Subcutaneous abdominal adipose tissue (tissue), 5 donors: ENCODE results near the gene SMARCD2.

Experiments used
- H3K27ac ChIP-seq: one replicate; pipeline ENCODE4 v1.7.0; 2013; ENCODE audit warnings: low read depth, mild to moderate bottlenecking, inconsistent platforms, low read length, moderate library complexity
- H3K27me3 ChIP-seq, 5 donors: one replicate each; pipeline ENCODE4 v1.7.0; 2013; ENCODE audit warnings: low read length in 5 of 5, inconsistent platforms in 1 of 5; ENCODE audit not compliant: control insufficient read depth in 5 of 5, insufficient read depth in 4 of 5
- H3K36me3 ChIP-seq, 5 donors: one replicate each; pipeline ENCODE4 v1.7.0; 2013; ENCODE audit warnings: low read length in 5 of 5; ENCODE audit not compliant: control insufficient read depth in 5 of 5, insufficient read depth in 5 of 5
- H3K4me1 ChIP-seq, 5 donors: one replicate each; pipeline ENCODE4 v1.7.0; 2013; ENCODE audit warnings: low read length in 5 of 5, mild to moderate bottlenecking in 3 of 5, moderate library complexity in 1 of 5; ENCODE audit not compliant: control insufficient read depth in 5 of 5, insufficient read depth in 5 of 5
- H3K4me3 ChIP-seq, 5 donors: one replicate each; pipeline ENCODE4 v1.7.0; 2013; ENCODE audit warnings: low read length in 5 of 5, low read depth in 1 of 5
- H3K9ac ChIP-seq, 5 donors: one replicate each; pipeline ENCODE4 v1.7.0; 2013; ENCODE audit warnings: low read length in 5 of 5, mild to moderate bottlenecking in 4 of 5, moderate library complexity in 3 of 5
- H3K9me3 ChIP-seq, 5 donors: one replicate each; pipeline ENCODE4 v1.7.0; 2013; ENCODE audit warnings: low read length in 5 of 5; ENCODE audit not compliant: control insufficient read depth in 5 of 5
- donor health status: healthy.
- donor health status: healthy.
- donor health status: healthy.
- donor health status: healthy.
- donor health status: healthy.

Gene SMARCD2

GRCh38 chr17:63833026-63833740, 9.3 kb downstream of the SMARCD2 start:
- H3K4me1 ChIP-seq = peaks cover 8 to 36% (median 22%) of the 10 kb centered on the region in 5 donors
- H3K36me3 ChIP-seq = peaks cover 0 to 84% (median 80%) of the 10 kb centered on the region in 5 donors
- no peak overlapping the region for H3K27ac ChIP-seq

GRCh38 chr17:63832455-63832854, 10.0 kb downstream of the SMARCD2 start:
- no peak overlapping the region for H3K27ac ChIP-seq

More at GRCh38 chr17:63833026-63833740, 9.3 kb downstream of the SMARCD2 start:
- no peak overlapping the region for H3K4me3 ChIP-seq
- H3K9ac ChIP-seq = no peak overlapping the region
- H3K27me3 ChIP-seq = no peaks in the 10 kb centered on the region
- no peaks in the 10 kb centered on the region for H3K9me3 ChIP-seq

GRCh38 chr17:63832014-63832413, 10.5 kb downstream of the SMARCD2 start:
- H3K4me1 ChIP-seq = peaks cover 8 to 32% (median 17%) of the 10 kb centered on the region in 5 donors
- H3K9me3 ChIP-seq = no peaks in the 10 kb centered on the region
- H3K9ac ChIP-seq = no peak overlapping the region
- no peak overlapping the region for H3K27ac ChIP-seq
- no peak overlapping the region for H3K4me3 ChIP-seq
- no peaks in the 10 kb centered on the region for H3K27me3 ChIP-seq
- peaks cover 0 to 79% (median 77%) of the 10 kb centered on the region in 5 donors for H3K36me3 ChIP-seq

More at GRCh38 chr17:63832455-63832854, 10.0 kb downstream of the SMARCD2 start:
- H3K9ac ChIP-seq = no peak overlapping the region
- peaks cover 8 to 36% (median 21%) of the 10 kb centered on the region in 5 donors for H3K4me1 ChIP-seq
- H3K4me3 ChIP-seq = no peak overlapping the region
- H3K9me3 ChIP-seq = no peaks in the 10 kb centered on the region
- H3K27me3 ChIP-seq = no peaks in the 10 kb centered on the region
- peaks cover 0 to 83% (median 78%) of the 10 kb centered on the region in 5 donors for H3K36me3 ChIP-seq

- H3K27me3 ChIP-seq = no peaks in the 10 kb centered on the region
- H3K4me3 ChIP-seq = no peak overlapping the region
- peaks cover 8 to 33% (median 19%) of the 10 kb centered on the region in 5 donors for H3K4me1 ChIP-seq
- no peak overlapping the region for H3K27ac ChIP-seq
- H3K9me3 ChIP-seq = no peaks in the 10 kb centered on the region
- peaks cover 0 to 74% (median 72%) of the 10 kb centered on the region in 5 donors for H3K36me3 ChIP-seq
- no peak overlapping the region for H3K9ac ChIP-seq
These were observed 11.0 kb downstream of the SMARCD2 start for GRCh38 chr17:63831505-63831904.

GRCh38 chr17:63830904-63831491, 11.5 kb downstream of the SMARCD2 start:
- H3K27me3 ChIP-seq = no peaks in the 10 kb centered on the region
- peaks cover 0 to 70% (median 68%) of the 10 kb centered on the region in 5 donors for H3K36me3 ChIP-seq
- H3K9ac ChIP-seq = no peak overlapping the region
- peaks cover 12 to 39% (median 24%) of the 10 kb centered on the region in 5 donors for H3K4me1 ChIP-seq
- H3K27ac ChIP-seq = no peak overlapping the region
- no peaks in the 10 kb centered on the region for H3K9me3 ChIP-seq
- H3K4me3 ChIP-seq = no peak overlapping the region

- H3K27me3 ChIP-seq = no peaks in the 10 kb centered on the region
- no peaks in the 10 kb centered on the region for H3K9me3 ChIP-seq
- no peak overlapping the region for H3K9ac ChIP-seq
- H3K4me3 ChIP-seq = no peak overlapping the region
- peaks cover 0 to 69% (median 67%) of the 10 kb centered on the region in 5 donors for H3K36me3 ChIP-seq
- no peak overlapping the region for H3K27ac ChIP-seq
- peaks cover 12 to 44% (median 26%) of the 10 kb centered on the region in 5 donors for H3K4me1 ChIP-seq
These were observed 12.2 kb downstream of the SMARCD2 start for GRCh38 chr17:63830278-63830677.

GRCh38 chr17:63828936-63829335, 13.5 kb downstream of the SMARCD2 start:
- no peaks in the 10 kb centered on the region for H3K9me3 ChIP-seq
- H3K9ac ChIP-seq = no peak overlapping the region
- no peaks in the 10 kb centered on the region for H3K27me3 ChIP-seq
- peaks cover 12 to 35% (median 24%) of the 10 kb centered on the region in 5 donors for H3K4me1 ChIP-seq
- H3K27ac ChIP-seq = no peak overlapping the region
- peaks cover 0 to 69% (median 68%) of the 10 kb centered on the region in 5 donors for H3K36me3 ChIP-seq
- no peak overlapping the region for H3K4me3 ChIP-seq

GRCh38 chr17:63827801-63828221, 14.7 kb downstream of the SMARCD2 start:
- Histone ChIP-seq H3K4me3 (peak overlapping the region; percentile 87 to 96 (median 90)), H3K9me3 (no peaks in the 10 kb centered on the region), H3K9ac (peak overlapping the region; percentile 70 to 89 (median 85)), H3K4me1 (peaks cover 12 to 35% (median 24%) of the 10 kb centered on the region in 5 donors), H3K36me3 (peaks cover 2 to 69% (median 67%) of the 10 kb centered on the region in 5 donors), H3K27me3 (no peaks in the 10 kb centered on the region), H3K27ac (peak overlapping the region; percentile 97)

- peak within 1 kb of the TSS; percentile 97 for H3K27ac ChIP-seq
- peaks cover 12 to 31% (median 24%) of the 10 kb centered on the region in 5 donors for H3K4me1 ChIP-seq
- peak within 1 kb of the TSS; percentile 70 to 89 (median 85) for H3K9ac ChIP-seq
- H3K27me3 ChIP-seq = no peaks in the 10 kb centered on the region
- no peaks in the 10 kb centered on the region for H3K9me3 ChIP-seq
- peaks cover 6 to 69% (median 67%) of the 10 kb centered on the region in 5 donors for H3K36me3 ChIP-seq
- peak within 1 kb of the TSS; percentile 87 to 98 (median 93) for H3K4me3 ChIP-seq
These were observed 15.3 kb downstream of the SMARCD2 start, which contains the start of the genes FTSJ3 and PSMC5 for GRCh38 chr17:63827002-63827800. Gene FTSJ3 (minus strand): TSS chr17:63827663. CDS start chr17:63826902, 761 bp downstream. Gene PSMC5 (plus strand): TSS chr17:63827431. CDS start chr17:63827491, 60 bp downstream.
